Stimulated activated CD4-positive, alpha-beta T cell treated with anti-CD3 and anti-CD28 coated beads, Interleukin-4, amount 100 ng/mL, for 4 hours (primary cell): ENCODE data around the gene MPP2.
"Not testable (repeated sequence)": the region's sequence is repeated elsewhere in the genome, so short reads cannot be mapped to it uniquely, and the experiment has no call there.

Experiments
- DNase-seq, 2 experiments: peaks; one replicate each; pipeline ENCODE4 v3.0.0-alpha.2; 2020

Gene MPP2

DNA sequence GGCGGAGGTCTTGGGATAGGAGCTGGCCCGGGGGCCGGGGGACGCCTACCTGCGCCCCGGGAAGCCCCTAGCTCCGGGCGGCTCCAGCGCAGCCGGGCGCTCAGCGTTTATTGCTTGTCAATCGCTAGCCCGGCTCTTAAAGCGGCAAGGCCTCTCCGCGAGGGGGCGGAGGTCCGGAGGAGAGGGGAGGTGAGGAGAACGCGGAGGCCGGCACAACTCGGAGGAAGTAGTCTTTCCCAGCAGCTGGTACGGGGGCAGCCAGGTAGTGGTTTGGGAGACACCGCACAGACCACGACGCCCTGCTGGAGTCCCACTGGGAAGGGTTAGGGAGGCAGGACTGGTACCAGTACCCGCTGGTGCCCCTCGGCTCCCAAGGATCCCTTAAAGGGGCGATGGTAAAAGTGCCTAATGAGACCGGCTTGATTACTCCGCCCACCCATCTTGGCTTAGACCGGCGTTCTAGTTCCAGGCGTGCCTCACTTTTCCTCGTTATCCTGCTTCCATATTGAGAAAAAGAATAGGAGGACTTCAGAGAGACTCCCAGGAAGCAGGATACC lies at the start of gene MPP2:
Gene MPP2 (minus strand): TSS at position 112 of the 557 bp plus-strand sequence. CDS start 3,076 bp downstream, outside the sequence.
- DNase-seq: peak; percentile 42 to 44

DNA sequence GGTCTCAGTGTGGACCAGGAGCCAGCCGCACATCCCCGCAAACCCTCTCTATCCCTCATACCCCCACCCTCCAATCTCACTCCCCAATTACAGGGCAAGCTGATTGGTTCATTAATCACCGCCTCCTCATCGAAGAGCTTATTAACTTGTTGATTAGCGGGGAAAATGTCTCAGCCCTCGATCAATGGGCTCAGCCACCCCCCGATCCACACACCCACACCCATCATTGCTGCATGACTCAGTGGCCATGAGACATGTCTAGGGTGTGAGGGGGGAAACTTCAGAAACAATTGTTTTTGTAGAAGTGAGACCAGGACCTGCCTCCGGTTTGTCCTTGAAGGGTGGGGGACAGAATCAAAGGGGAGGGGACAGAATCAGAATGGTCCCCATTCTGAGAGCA lies 48.9 kb upstream of the MPP2 start:
- no peak for DNase-seq

GRCh38 chr17:43953746-43954145 lies 46.4 kb upstream of the MPP2 start, which contains the start of gene PYY:
PYY (minus strand) TSS chr17:43953940; CDS start chr17:43953483, 457 bp downstream.
- DNase-seq: no peak

GRCh38 chr17:43952724-43953666 lies 45.7 kb upstream of the MPP2 start:
- no peak for DNase-seq

DNA sequence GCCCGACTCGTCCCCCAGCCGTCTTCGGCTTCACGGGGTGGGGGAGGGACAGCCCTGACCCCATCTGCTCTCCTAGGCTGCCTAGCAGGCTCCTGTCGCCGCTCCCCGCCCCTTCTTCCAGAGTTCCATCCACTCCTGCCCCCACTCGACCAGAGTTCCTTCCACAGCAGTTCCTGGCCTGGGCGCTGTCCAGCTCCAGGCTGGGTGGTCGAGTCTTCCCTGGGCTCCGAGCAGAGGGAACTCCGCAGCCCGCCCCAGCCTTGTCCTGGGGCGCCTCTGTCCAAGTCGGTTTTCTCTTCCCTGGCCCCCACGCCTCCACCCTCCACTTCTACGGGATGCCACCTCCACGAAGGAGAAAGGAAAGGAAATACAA lies 45.0 kb upstream of the MPP2 start:
- no peak for DNase-seq

- no peak for DNase-seq
Observed at GRCh38 chr17:43951750-43952149, 44.4 kb upstream of the MPP2 start.

- no peak for DNase-seq
Observed at GRCh38 chr17:43950554-43950953, 43.2 kb upstream of the MPP2 start.

- no peak for DNase-seq
Observed at GRCh38 chr17:43949781-43950180, 42.4 kb upstream of the MPP2 start.

- DNase-seq: no peak
Observed at GRCh38 chr17:43946781-43947180, 39.4 kb upstream of the MPP2 start.

DNA sequence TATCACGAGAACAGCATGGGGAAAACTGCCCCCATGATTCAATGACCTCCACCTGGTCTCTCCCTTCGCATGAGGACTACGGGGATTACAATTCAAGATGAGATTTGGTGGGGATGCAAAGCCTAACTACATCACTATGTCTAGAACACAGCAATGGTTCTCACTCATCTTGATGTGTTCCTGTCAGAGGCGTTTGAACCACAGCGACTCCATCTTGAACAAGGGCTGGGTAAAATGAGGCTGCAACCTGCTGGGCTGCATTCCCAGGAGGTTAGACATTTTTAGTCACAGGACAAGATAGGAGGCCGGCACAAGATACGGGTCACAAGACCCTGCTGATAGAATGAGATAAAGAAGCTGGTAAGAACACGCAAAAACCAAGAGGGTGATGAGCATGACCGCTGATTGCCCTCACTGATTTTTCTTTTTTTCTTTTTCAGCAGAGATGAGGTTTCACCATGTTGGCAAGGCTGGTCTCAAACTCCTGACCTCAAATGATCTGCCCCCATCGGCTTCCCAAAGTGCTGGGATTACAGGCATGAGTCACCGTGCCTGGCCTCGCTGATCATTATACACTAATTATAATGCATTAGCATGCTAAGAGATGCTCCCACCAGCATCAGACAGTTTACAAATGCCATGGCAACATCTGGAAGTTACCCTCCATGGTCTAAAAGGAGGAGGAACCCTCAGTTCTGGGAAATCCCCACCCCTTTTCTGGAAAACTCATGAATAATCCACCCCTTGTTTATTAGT lies 37.9 kb upstream of the MPP2 start:
- DNase-seq: no peak

GRCh38 chr17:43942051-43942685 lies 34.8 kb upstream of the MPP2 start, which contains the start of gene PPY:
PPY (minus strand) TSS chr17:43942476; CDS start chr17:43941654, 822 bp downstream.
- DNase-seq: no peak

DNA sequence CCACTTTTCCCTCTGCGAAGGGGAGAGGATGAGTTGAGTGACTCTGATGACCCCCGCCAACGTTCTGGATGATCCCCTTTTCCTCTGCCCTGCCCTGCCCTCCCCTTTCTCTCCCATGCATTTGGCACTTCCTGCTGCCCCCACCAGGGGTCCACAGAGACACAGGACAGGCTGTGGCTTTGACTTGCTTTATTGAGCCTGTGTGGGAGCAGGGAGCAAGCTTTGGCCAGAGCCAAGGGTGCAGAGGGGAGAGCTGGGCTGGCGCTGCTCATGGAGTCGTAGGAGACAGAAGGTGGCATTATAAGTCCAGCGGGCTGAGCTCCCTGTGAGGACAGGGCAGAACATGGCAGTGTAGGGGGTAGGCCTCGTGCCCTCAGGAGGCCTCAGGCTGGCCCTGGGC lies 33.3 kb upstream of the MPP2 start:
- no peak for DNase-seq

GRCh38 chr17:43939886-43940285 lies 32.5 kb upstream of the MPP2 start:
- no peak for DNase-seq

DNA sequence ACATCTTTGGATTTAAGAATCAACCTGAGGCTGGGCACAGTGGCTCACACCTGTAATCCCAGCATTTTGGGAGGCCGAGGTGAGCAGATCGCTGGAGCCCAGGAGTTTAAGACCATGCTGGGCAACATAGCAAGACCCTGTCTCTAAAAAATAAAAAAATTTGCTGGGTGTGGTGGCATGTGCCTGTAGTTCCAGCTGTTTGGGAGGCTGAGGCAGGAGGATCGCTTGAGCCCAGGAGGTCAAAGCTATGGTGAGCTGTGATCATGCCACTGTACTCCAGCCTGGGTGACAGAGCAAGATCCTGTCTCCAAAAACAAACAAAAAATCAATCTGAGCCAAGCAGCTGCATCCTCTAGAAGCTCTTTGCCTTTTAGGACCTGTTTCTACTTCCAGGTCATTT lies 32.1 kb upstream of the MPP2 start:
- not testable (repeated sequence) for DNase-seq

GRCh38 chr17:43938838-43939182 lies 31.5 kb upstream of the MPP2 start:
- DNase-seq: no peak

DNA sequence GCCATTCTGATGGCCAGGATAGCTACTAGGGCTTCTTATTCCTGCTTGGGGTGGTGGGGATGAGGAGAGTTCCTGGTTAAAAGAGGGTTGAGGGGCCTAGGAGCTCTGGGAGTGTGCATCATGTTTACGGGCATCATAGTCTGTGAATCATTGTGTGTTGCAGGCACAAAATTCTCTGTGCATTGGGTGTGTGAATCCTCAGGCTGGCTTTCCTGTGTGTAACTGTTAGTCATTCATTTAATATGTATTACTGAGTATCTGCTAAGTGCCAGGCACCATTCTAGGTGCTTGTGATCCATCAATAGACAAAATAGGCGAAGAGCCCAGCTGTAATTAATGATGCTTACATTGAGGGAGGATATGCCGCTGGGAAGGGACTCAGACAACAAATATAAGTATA lies 29.1 kb upstream of the MPP2 start:
- DNase-seq: no peak

GRCh38 chr17:43935926-43936261 lies 28.6 kb upstream of the MPP2 start:
- DNase-seq: no peak

GRCh38 chr17:43935204-43935925 lies 28.0 kb upstream of the MPP2 start:
- no peak for DNase-seq

DNA sequence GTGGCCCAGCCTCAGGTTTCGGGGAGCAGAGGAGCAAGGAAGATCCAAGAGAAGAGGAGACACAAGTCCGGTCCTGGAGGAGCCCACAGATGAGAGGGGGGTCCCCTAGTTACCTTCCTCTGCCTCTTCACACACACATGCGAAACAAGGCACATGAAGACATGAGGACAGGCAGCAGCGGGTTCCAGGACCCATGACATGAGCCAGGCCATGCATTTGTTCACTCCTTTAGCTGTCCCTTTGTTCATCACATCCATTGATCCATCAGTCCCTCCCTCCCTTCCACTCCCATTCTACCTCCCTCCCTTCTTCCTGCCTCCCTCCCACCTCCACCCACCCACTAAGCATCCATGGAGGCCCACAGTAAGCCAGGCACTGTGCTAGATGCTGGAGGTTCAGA lies 25.6 kb upstream of the MPP2 start:
- no peak for DNase-seq

- no peak for DNase-seq
Observed at GRCh38 chr17:43932357-43932756, 25.0 kb upstream of the MPP2 start.

DNA sequence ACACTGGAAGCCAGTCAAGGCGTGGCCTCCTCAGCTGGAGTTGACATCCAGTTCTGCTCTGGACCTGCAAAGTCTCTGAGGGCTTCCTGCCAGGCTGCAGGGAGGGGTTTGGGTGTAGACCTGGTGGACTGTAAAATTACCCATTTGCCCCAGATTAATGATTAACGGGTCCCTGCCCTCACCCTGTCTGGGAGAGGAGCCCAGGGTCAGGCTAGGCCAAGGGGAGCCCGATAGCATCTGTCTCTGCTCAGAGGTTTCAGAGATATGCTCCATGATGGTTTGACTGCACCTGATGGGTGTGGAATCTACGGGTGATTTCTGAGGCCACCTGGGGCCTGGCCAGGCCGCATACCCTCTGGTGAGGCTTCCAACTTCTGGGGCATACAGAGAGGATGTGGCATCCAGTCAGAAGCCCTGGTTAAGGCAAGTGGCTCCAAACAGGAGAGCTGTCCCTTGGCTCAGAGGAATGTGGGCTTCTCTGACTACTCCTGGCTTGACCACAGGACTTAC lies 23.8 kb upstream of the MPP2 start:
- DNase-seq: no peak

- DNase-seq: no peak
Observed at GRCh38 chr17:43928609-43929008, 21.3 kb upstream of the MPP2 start.
